Activated naive CD4-positive, alpha-beta T cell treated with anti-CD3 and anti-CD28 coated beads, Interleukin-2, amount 50 U/mL, for 72 hours (primary cell): ENCODE measurements around the gene RBMS3. TPM values are rescaled to one million over a fixed set of nuclear protein-coding genes. Genes with fewer than 3 reads are reported as not detected.

Source experiments
- ATAC-seq, 2 donors: fragments of 150-1000 bp; cut with Tn5 transposase; 2 replicates each; pipeline ENCODE4 v1.10.0; 2021; ENCODE audit warnings: mild to moderate bottlenecking in 2 of 2, moderate library complexity in 2 of 2
- DNase-seq, 2 donors: peaks; one replicate each; pipeline ENCODE4 v3.0.0; 2021 to 2022; ENCODE audit warnings: low spot score in 2 of 2
- H3K27ac Mint-ChIP-seq, 2 donors: one replicate each; pipeline ENCODE4 v1.8.0; 2022; ENCODE audit warnings: mild to moderate bottlenecking in 2 of 2, mixed read lengths in 2 of 2
- H3K36me3 Mint-ChIP-seq, 2 donors: one replicate each; pipeline ENCODE4 v1.8.0; 2022; ENCODE audit warnings: mixed read lengths in 2 of 2
- H3K9me3 Mint-ChIP-seq, 2 donors: one replicate each; pipeline ENCODE4 v1.8.0; 2022; ENCODE audit warnings: mixed read lengths in 2 of 2
- total RNA-seq, 2 donors: library from RNA; stranded (reverse); gene quantifications; one replicate each; pipeline ENCODE4 v1.2.3, GENCODE V29; 2022

RBMS3 gene
- total RNA-seq, 2 donors from 2014 or later = 3.3 TPM; not detected in 1

- Mint-ChIP-seq H3K27ac (no peak overlapping the region), H3K9me3 (no peaks in the 10 kb centered on the region), H3K36me3 (peaks cover 0 to under 1% of the 10 kb centered on the region in 2 donors)
- no peak for ATAC-seq
- no peak for DNase-seq
Measured at GRCh38 chr3:29290596-29290995, 9.7 kb downstream of the RBMS3 start.

GRCh38 chr3:29291260-29291981 lies 10.6 kb downstream of the RBMS3 start:
- no peaks in the 10 kb centered on the region for H3K36me3 Mint-ChIP-seq
- DNase-seq (no peak), ATAC-seq (no peak)
- no peaks in the 10 kb centered on the region for H3K9me3 Mint-ChIP-seq
- no peak overlapping the region for H3K27ac Mint-ChIP-seq

- Mint-ChIP-seq H3K9me3 (no peaks in the 10 kb centered on the region), H3K36me3 (no peaks in the 10 kb centered on the region), H3K27ac (no peak overlapping the region)
- DNase-seq (no peak), ATAC-seq (no peak)
Measured at GRCh38 chr3:29291982-29292363, 11.1 kb downstream of the RBMS3 start.

GRCh38 chr3:29293421-29293820 lies 12.6 kb downstream of the RBMS3 start:
- no peak for DNase-seq
- Mint-ChIP-seq H3K9me3 (no peaks in the 10 kb centered on the region), H3K27ac (no peak overlapping the region), H3K36me3 (no peaks in the 10 kb centered on the region)
- ATAC-seq = no peak

- no peak overlapping the region for H3K27ac Mint-ChIP-seq
- H3K9me3 Mint-ChIP-seq = peaks cover 0 to 6% of the 10 kb centered on the region in 2 donors
- no peak for DNase-seq
- ATAC-seq = no peak
- no peaks in the 10 kb centered on the region for H3K36me3 Mint-ChIP-seq
Measured at GRCh38 chr3:29297998-29298397, 17.1 kb downstream of the RBMS3 start.

GRCh38 chr3:29301332-29302019 lies 20.6 kb downstream of the RBMS3 start:
- Mint-ChIP-seq H3K36me3 (no peaks in the 10 kb centered on the region), H3K27ac (no peak overlapping the region), H3K9me3 (peaks cover 4 to 6% of the 10 kb centered on the region in 2 donors)
- no peak for ATAC-seq
- DNase-seq = no peak

- Mint-ChIP-seq H3K27ac (no peak overlapping the region), H3K9me3 (peaks cover 4 to 6% of the 10 kb centered on the region in 2 donors), H3K36me3 (no peaks in the 10 kb centered on the region)
- no peak for DNase-seq
- ATAC-seq = no peak
Measured at GRCh38 chr3:29302619-29303018, 21.7 kb downstream of the RBMS3 start.

GRCh38 chr3:29307295-29307694 lies 26.4 kb downstream of the RBMS3 start:
- H3K27ac Mint-ChIP-seq = no peak overlapping the region
- H3K36me3 Mint-ChIP-seq = no peaks in the 10 kb centered on the region
- ATAC-seq = no peak
- H3K9me3 Mint-ChIP-seq = peaks cover 0 to 4% of the 10 kb centered on the region in 2 donors
- DNase-seq = no peak

GRCh38 chr3:29310865-29311264 lies 30.0 kb downstream of the RBMS3 start:
- H3K9me3 Mint-ChIP-seq = no peaks in the 10 kb centered on the region
- no peaks in the 10 kb centered on the region for H3K36me3 Mint-ChIP-seq
- DNase-seq (no peak), ATAC-seq (no peak)
- H3K27ac Mint-ChIP-seq = no peak overlapping the region

GRCh38 chr3:29311795-29312194 lies 30.9 kb downstream of the RBMS3 start:
- H3K36me3 Mint-ChIP-seq = no peaks in the 10 kb centered on the region
- no peak for DNase-seq
- H3K9me3 Mint-ChIP-seq = no peaks in the 10 kb centered on the region
- no peak for ATAC-seq
- no peak overlapping the region for H3K27ac Mint-ChIP-seq

- no peaks in the 10 kb centered on the region for H3K9me3 Mint-ChIP-seq
- H3K36me3 Mint-ChIP-seq = no peaks in the 10 kb centered on the region
- DNase-seq (no peak), ATAC-seq (no peak)
- no peak overlapping the region for H3K27ac Mint-ChIP-seq
Measured at GRCh38 chr3:29312395-29312794, 31.5 kb downstream of the RBMS3 start.

GRCh38 chr3:29312960-29313452 lies 32.1 kb downstream of the RBMS3 start:
- Mint-ChIP-seq H3K36me3 (no peaks in the 10 kb centered on the region), H3K9me3 (no peaks in the 10 kb centered on the region), H3K27ac (no peak overlapping the region)
- DNase-seq (no peak), ATAC-seq (no peak)

GRCh38 chr3:29313981-29314726 lies 33.3 kb downstream of the RBMS3 start:
- Mint-ChIP-seq H3K27ac (no peak overlapping the region), H3K36me3 (no peaks in the 10 kb centered on the region), H3K9me3 (no peaks in the 10 kb centered on the region)
- DNase-seq = no peak
- no peak for ATAC-seq

GRCh38 chr3:29314727-29315088 lies 33.8 kb downstream of the RBMS3 start:
- DNase-seq = no peak
- ATAC-seq = no peak
- H3K36me3 Mint-ChIP-seq = no peaks in the 10 kb centered on the region
- H3K9me3 Mint-ChIP-seq = no peaks in the 10 kb centered on the region
- no peak overlapping the region for H3K27ac Mint-ChIP-seq

- Mint-ChIP-seq H3K9me3 (no peaks in the 10 kb centered on the region), H3K36me3 (no peaks in the 10 kb centered on the region), H3K27ac (no peak overlapping the region)
- ATAC-seq (no peak), DNase-seq (no peak)
Measured at GRCh38 chr3:29317659-29318173, 36.8 kb downstream of the RBMS3 start.

GRCh38 chr3:29318251-29318650 lies 37.4 kb downstream of the RBMS3 start:
- DNase-seq = no peak
- ATAC-seq = no peak
- no peak overlapping the region for H3K27ac Mint-ChIP-seq
- no peaks in the 10 kb centered on the region for H3K9me3 Mint-ChIP-seq
- H3K36me3 Mint-ChIP-seq = no peaks in the 10 kb centered on the region

GRCh38 chr3:29319262-29319661 lies 38.4 kb downstream of the RBMS3 start:
- no peak overlapping the region for H3K27ac Mint-ChIP-seq
- H3K9me3 Mint-ChIP-seq = no peaks in the 10 kb centered on the region
- ATAC-seq (no peak), DNase-seq (no peak)
- no peaks in the 10 kb centered on the region for H3K36me3 Mint-ChIP-seq
